Upper lobe of left lung (tissue), 4 donors: Measurements from ENCODE around the gene KRTAP10-2.

Source experiments
- POLR2A ChIP-seq, 4 donors: fragments of 450-650 bp; IDR thresholded peaks; one replicate each; pipeline ENCODE4 v1.5.1; 2016 to 2017; ENCODE audit warnings: antibody characterized with exemption in 4 of 4, mild to moderate bottlenecking in 2 of 4
- TF ChIP-seq, protein P1 (sequence below), 6 experiments: fragments of 450-650 bp in 4 of 6; fragments of 200-600 bp in 2 of 6; sonication (generic) in 2 of 6; IDR thresholded peaks; one replicate each; pipeline ENCODE4 v1.5.1; 2016 to 2019; ENCODE audit warnings: antibody characterized with exemption in 6 of 6

DNA sequence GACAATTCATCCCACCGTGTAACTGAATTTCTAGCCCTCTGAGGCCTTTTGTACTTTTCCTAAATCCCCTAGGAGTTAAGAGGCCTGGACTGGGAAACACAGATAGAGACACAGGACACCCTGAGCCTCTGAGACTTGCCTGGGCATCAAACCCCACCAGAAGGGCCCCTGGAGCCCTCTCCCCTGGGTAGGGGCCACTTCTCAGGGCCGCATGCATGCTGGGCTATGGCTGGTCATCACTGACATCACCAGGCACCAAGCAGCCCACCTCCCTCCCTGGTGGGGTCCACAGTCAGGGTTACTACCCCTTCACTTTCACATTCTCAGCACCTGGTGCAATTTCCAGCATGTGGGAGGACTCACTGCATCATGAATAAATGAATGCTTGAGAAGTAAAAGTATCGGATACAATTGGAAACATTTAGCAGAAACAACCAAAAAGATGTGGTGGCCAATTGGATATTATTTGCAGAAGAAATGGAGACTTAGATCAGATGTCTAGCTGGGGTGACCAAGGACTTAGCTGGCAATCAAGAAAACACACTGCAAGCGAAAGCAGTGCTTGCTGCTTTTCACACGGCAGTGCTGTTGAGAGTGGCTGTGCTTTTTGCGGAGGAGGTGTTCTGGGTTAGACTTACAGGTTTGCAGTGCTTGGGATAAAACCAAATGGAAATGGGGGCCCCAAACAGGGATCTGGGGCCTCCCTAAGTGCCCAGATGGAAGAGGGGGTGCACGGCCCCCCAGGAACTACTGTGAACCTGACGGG is 48.1 kb upstream of the KRTAP10-2 start:
- TF ChIP-seq, protein P1, sequence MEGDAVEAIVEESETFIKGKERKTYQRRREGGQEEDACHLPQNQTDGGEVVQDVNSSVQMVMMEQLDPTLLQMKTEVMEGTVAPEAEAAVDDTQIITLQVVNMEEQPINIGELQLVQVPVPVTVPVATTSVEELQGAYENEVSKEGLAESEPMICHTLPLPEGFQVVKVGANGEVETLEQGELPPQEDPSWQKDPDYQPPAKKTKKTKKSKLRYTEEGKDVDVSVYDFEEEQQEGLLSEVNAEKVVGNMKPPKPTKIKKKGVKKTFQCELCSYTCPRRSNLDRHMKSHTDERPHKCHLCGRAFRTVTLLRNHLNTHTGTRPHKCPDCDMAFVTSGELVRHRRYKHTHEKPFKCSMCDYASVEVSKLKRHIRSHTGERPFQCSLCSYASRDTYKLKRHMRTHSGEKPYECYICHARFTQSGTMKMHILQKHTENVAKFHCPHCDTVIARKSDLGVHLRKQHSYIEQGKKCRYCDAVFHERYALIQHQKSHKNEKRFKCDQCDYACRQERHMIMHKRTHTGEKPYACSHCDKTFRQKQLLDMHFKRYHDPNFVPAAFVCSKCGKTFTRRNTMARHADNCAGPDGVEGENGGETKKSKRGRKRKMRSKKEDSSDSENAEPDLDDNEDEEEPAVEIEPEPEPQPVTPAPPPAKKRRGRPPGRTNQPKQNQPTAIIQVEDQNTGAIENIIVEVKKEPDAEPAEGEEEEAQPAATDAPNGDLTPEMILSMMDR (IDR thresholded peaks at IDR 0.05): no peak
- no peak for TF ChIP-seq POLR2A (IDR thresholded peaks at IDR 0.05)
